Left lung (tissue), 10 donors: ENCODE results near the gene CCZ1. TPM values are rescaled to one million over a fixed set of nuclear protein-coding genes. Genes with fewer than 3 reads are reported as not detected.
"Not testable (repeated sequence)": the region's sequence is repeated elsewhere in the genome, so short reads cannot be mapped to it uniquely, and the experiment has no call there.

ENCODE experiments used
- ATAC-seq: fragments of 200-7000 bp; cut with Tn5 transposase; one replicate; pipeline ENCODE4 v1.9.1; 2020; ENCODE audit warnings: moderate library complexity
- DNase-seq, 4 donors: peaks; one replicate each; pipeline ENCODE4 v3.0.0-alpha.2; 2013 to 2020
- H3K27ac ChIP-seq, 2 donors: fragments of 200-600 bp; sonication (generic) in 1 of 2; one replicate each; pipeline versions ENCODE4 v1.5.0 to v1.8.0; 2020 to 2021
- H3K27me3 ChIP-seq, 2 donors: fragments of 200-600 bp; sonication (generic) in 1 of 2; one replicate each; pipeline versions ENCODE4 v1.5.0 to v1.8.0; 2020 to 2021
- H3K36me3 ChIP-seq, 2 donors: fragments of 200-600 bp; sonication (generic) in 1 of 2; one replicate each; pipeline versions ENCODE4 v1.5.0 to v1.8.0; 2020 to 2021
- H3K4me1 ChIP-seq, 2 donors: fragments of 200-600 bp; one replicate each; pipeline ENCODE4 v1.8.0; 2021
- H3K4me3 ChIP-seq, 2 donors: fragments of 200-600 bp; sonication (generic) in 1 of 2; one replicate each; pipeline versions ENCODE4 v1.5.0 to v1.8.0; 2020 to 2021; ENCODE audit warnings: mild to moderate bottlenecking in 1 of 2
- H3K9me3 ChIP-seq, 2 donors: fragments of 200-600 bp; sonication (generic) in 1 of 2; one replicate each; pipeline versions ENCODE4 v1.5.0 to v1.8.0; 2020 to 2021
- intact Hi-C, 2 donors: fragments of 100-400 bp; cut with DNase I; formaldehyde crosslinking; loops; one replicate each; pipeline versions ENCODE4 v1.11.2 to v1.14.2; 2022
- polyA plus RNA-seq, 6 donors: library from polyadenylated mRNA; unstranded; fragments of 120-200 nt; gene quantifications; one replicate each; pipeline ENCODE4 v1.2.1, GENCODE V29; 2013; ENCODE audit not compliant: insufficient read length in 6 of 6
- total RNA-seq, 2 donors: library from RNA; stranded (reverse); fragmentation: NEBNext Ultra II Directional; extraction: Animal tissue kit (Norgen Biotek cat#: 25700); gene quantifications; one replicate each; pipeline ENCODE4 v1.2.1, GENCODE V29; 2021
- TF ChIP-seq, protein P1 (sequence below), 2 donors: fragments of 200-600 bp; sonication (generic) in 1 of 2; IDR thresholded peaks; one replicate each; pipeline versions ENCODE4 v1.5.0 to v1.8.0; 2021; ENCODE audit warnings: antibody characterized with exemption in 2 of 2
- donor health status: DM: no; HTN: yes; CAD: no.
- donor health status: DM: no; HTN: no; CAD: no.

Gene CCZ1
- total and polyA plus RNA-seq, 8 donors, result 64.9 to 80.8 (median 69.0) TPM

DNA sequence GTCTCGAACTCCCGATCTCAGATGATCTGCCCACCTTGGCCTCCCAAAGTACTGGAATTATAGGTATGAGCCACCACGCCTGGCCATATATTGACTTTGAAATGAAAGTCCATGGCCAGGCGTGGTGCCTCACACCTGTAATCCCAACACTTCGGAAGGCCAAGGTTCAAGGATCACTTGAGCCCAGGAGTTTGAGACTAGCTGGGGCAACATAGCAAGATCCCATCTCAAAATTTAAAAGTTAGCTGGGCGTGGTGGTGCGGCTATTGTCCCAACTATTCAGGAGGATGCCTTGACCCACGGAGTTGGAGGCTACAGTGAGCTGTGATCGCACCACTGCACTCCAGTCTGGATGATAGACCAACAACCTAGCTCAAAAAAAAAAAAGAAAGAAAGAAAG, 6.0 kb upstream of the CCZ1 start:
- intact Hi-C loops, result no loop called here
- Histone ChIP-seq H3K36me3 (no peaks in the 10 kb centered on the region), H3K4me1 (no peaks in the 10 kb centered on the region), H3K27ac (no peak overlapping the region), H3K4me3 (no peak overlapping the region), H3K9me3 (no peaks in the 10 kb centered on the region), H3K27me3 (no peaks in the 10 kb centered on the region)
- ATAC-seq (no peak), DNase-seq (no peak)
- TF ChIP-seq, protein P1, sequence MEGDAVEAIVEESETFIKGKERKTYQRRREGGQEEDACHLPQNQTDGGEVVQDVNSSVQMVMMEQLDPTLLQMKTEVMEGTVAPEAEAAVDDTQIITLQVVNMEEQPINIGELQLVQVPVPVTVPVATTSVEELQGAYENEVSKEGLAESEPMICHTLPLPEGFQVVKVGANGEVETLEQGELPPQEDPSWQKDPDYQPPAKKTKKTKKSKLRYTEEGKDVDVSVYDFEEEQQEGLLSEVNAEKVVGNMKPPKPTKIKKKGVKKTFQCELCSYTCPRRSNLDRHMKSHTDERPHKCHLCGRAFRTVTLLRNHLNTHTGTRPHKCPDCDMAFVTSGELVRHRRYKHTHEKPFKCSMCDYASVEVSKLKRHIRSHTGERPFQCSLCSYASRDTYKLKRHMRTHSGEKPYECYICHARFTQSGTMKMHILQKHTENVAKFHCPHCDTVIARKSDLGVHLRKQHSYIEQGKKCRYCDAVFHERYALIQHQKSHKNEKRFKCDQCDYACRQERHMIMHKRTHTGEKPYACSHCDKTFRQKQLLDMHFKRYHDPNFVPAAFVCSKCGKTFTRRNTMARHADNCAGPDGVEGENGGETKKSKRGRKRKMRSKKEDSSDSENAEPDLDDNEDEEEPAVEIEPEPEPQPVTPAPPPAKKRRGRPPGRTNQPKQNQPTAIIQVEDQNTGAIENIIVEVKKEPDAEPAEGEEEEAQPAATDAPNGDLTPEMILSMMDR (IDR thresholded peaks at IDR 0.05), result no peak

DNA sequence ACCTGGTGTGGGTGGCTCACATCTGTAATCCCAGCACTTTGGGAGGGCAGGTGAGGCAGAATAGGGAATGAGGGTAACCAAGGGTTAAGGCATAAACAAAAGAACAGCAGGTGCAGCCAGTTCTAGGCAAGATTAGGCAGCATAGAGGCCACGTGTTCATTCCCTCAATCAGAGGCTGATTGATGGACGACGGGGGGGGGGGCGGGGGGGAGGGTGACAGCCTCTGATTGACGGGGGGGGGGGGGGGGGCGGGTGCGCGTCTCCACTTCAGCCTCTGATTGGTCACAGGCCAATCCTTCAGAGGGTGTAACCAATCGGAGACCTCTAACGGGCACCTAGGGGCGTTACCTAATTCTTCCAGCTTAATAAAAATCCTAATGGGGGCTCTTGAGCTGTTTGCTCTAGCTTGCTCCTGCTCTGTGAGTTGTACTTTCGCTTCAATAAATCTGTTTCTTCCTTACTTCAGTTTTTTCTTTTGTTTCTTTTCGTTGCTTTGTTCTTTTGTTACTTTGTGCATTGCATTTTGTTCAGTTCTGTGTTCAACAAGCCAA, 1.1 kb upstream of the CCZ1 start:
- H3K4me3 ChIP-seq, intact Hi-C loops, H3K27me3 ChIP-seq, H3K4me1 ChIP-seq, H3K9me3 ChIP-seq, H3K36me3 ChIP-seq, DNase-seq, H3K27ac ChIP-seq: not testable (repeated sequence)
- ATAC-seq, result peak; percentile 24

DNA sequence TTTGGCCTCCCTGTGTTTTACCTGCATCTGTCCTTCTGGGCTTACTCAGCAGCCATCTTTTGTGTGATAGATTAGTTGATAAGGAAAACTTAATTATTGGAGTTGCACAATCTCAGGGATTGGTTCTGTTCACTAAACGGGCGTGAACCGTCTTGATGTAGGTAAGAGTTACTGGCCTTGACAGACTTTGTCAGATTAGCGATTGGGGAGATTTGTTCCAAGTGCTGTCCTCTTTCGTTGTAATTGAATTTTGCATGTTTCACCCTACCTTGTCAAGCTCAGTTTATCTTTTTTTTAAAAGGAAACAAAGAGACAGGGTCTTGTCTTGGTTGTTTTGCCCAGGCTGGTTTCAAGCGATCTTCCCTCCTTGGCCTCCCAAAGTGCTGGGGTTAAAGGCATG, 4.5 kb downstream of the CCZ1 start:
- H3K9me3 ChIP-seq, ATAC-seq, H3K4me3 ChIP-seq, H3K27ac ChIP-seq, H3K4me1 ChIP-seq, H3K27me3 ChIP-seq, intact Hi-C loops, DNase-seq: not testable (repeated sequence)
- peaks cover 0 to 49% of the 10 kb centered on the region in 2 donors for H3K36me3 ChIP-seq

DNA sequence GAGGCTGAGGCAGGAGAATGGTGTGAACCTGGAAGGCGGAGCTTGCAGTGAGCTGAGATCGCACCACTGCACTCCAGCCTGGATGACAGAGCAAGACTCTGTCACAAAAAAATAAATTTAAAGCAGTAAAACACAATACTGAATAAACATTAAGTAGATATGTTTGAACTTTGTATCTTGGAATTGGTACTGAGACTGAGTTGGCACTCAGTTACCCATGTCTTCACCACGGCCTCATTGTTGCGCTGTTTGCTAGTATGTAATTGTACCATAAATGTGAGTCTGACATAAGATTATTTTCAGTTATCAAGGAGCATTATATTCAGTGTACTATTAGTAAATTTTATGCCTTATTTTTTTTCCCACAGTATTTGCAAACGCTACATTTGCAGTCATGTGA, 6.2 kb downstream of the CCZ1 start:
- H3K27me3 ChIP-seq, DNase-seq, H3K4me3 ChIP-seq, H3K4me1 ChIP-seq, H3K27ac ChIP-seq, intact Hi-C loops, ATAC-seq, H3K9me3 ChIP-seq: not testable (repeated sequence)
- peaks cover 0 to 54% of the 10 kb centered on the region in 2 donors for H3K36me3 ChIP-seq

DNA sequence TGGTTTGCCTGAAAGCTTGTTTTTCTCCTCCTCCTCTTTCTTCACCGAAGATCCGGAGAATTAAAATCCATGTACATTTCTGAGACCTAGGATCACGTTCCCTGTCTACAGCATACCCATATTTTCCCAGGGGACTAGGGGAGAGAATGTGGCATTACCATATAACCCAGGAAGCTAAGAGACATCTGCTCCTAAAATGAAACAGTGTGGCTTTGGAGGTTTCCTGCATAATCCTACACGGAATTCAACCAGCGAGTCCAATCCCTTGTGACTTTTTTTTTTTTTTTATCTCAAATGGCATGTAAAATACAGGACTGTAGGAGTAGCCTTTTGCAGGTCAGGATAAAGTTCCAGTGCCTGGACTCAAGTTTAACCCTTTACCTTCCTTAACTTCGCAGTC, 10.3 kb downstream of the CCZ1 start:
- H3K4me3 ChIP-seq, H3K27ac ChIP-seq, ATAC-seq, DNase-seq, H3K27me3 ChIP-seq, intact Hi-C loops, H3K4me1 ChIP-seq, H3K9me3 ChIP-seq: not testable (repeated sequence)
- peaks cover 0 to 60% of the 10 kb centered on the region in 2 donors for H3K36me3 ChIP-seq

DNA sequence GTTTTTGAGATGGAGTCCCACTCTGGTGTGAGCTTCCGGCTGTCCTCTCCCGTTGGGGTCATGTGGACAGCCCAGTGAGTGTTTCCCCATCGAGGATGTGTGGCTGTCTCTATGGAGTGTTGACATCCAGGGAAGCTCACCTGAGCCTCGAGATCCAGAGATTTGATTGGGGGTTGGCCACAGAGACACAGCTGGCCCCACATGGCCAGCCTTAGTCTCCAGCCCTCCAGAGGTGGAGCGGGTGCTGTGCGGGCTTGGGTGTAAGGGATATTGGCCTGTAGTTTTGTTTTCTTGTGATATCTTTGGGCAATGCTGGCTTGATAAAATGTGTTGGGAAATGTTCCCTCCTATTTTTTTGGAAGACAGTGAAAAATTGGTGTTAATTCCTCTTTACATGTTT, 18.0 kb downstream of the CCZ1 start:
- H3K9me3 ChIP-seq, H3K4me3 ChIP-seq, DNase-seq, H3K27ac ChIP-seq, ATAC-seq, intact Hi-C loops, H3K27me3 ChIP-seq, H3K4me1 ChIP-seq: not testable (repeated sequence)
- H3K36me3 ChIP-seq, result peaks cover 0 to 22% of the 10 kb centered on the region in 2 donors

DNA sequence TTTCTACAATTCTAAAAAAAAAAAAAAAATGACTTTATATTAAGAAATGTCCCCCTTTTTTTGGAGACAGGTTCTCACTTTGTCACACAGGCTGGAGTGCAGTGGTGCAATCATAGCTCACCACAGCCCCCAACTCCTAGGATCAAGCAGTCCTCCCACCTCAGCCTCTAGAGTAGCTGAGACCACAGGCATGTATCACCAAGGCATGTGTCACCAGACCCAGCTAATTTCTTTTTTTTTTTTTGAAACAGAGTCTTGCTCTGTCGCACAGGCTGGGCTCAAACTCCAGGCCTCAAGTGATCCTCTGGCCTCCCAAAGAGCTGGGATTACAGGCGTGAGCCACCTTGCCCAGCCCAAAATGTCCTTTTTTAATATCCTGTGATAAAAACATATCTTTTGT, 25.6 kb downstream of the CCZ1 start:
- DNase-seq, H3K4me3 ChIP-seq, H3K4me1 ChIP-seq, H3K9me3 ChIP-seq, H3K36me3 ChIP-seq, H3K27me3 ChIP-seq, H3K27ac ChIP-seq, intact Hi-C loops, ATAC-seq: not testable (repeated sequence)

DNA sequence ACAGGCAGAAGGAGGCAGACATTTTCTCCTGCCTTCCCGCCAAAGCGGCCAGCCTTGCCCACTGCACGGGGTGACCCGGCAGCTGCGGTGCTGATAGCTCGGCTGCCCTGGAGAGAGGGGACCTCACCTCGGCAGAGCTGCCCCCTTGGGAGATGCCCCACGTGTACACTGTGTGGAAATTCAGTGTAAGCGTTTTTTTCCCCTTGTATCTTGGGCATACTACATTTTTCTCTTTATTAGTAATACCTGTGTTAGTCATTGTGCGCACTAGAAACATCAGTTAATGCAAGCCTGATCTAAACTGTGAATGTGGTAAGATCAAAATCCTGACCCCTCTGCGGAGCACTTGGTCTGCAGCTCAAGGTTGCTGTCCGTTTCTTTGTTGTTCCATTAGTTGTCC, 26.1 kb downstream of the CCZ1 start:
- ATAC-seq, DNase-seq, H3K27ac ChIP-seq, H3K4me3 ChIP-seq, H3K9me3 ChIP-seq, intact Hi-C loops, H3K36me3 ChIP-seq, H3K4me1 ChIP-seq, H3K27me3 ChIP-seq: not testable (repeated sequence)

DNA sequence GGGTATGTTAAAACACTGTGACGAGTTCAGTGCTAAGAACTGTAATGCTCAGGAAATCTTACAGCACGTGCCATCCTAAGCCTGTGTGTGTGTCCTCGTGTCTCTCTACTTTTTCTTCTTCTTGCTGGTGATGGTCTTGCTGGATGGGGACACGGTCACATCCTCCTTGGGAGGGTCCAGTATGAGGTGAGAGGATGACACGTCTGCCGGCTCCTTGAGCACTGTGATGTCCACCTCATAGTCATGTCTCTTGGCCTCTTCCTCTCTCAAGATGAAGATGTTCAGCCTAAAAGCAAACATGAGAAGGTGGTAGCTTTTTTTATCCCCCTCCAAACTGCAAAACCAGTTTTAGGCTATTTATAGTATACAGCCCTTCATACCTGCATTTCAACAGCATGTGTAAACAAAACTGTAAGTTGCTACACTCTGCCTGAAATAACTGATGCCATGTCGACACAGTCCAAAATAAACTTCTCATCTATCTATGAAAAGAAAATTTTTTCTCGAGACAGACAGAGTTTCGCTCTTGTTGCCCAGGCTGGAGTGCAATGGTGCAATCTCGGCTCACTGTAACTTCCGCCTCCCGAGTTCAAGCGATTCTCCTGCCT, 27.8 kb downstream of the CCZ1 start:
- H3K9me3 ChIP-seq, H3K27ac ChIP-seq, H3K36me3 ChIP-seq, H3K27me3 ChIP-seq, intact Hi-C loops, H3K4me3 ChIP-seq, H3K4me1 ChIP-seq, DNase-seq: not testable (repeated sequence)
- peak; percentile 89 for ATAC-seq

DNA sequence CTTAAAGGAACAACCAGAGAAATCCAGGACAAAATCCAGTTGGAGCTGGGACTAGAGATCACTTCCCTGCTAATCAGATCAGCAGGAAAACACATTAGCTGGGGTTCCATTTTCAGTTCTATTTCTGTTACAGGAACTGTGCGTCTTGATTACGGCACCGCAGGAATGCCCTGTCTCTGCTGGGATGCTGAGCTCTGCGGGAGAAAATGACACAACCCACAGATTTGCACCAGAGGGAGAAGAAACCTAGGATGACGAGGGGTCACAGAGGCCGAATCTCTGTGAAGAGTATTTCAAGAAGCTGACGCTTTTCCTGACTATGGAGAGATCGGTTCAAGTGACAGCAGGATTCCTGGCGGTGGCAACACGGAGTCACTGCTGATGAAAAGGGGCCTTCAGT, 31.8 kb downstream of the CCZ1 start:
- DNase-seq, H3K9me3 ChIP-seq, ATAC-seq, H3K4me1 ChIP-seq, H3K4me3 ChIP-seq, H3K27ac ChIP-seq, H3K36me3 ChIP-seq, intact Hi-C loops, H3K27me3 ChIP-seq: not testable (repeated sequence)

DNA sequence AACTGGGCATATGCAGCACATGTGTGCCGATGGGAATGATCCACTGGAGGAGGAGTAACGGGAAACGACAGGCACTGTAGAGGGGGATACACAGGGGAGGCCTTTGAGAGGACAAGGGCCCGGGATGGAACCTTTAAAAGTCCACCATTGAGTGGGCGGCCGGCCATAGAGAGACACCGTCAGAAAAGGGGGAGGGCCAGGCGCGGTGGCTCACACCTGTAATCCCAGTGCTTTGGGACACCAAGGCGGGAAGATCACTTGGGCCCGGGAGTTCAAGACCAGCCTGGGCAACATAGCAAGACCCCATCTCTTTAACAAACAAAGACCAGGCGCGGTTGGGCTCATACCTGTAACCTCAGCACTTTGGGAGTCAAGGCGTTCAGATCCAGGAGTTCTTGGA, 32.7 kb downstream of the CCZ1 start:
- H3K36me3 ChIP-seq, H3K4me3 ChIP-seq, H3K27ac ChIP-seq, H3K27me3 ChIP-seq, H3K9me3 ChIP-seq, ATAC-seq, intact Hi-C loops, H3K4me1 ChIP-seq: not testable (repeated sequence)
- peak in 1 of 4 donors; percentile 62 for DNase-seq

DNA sequence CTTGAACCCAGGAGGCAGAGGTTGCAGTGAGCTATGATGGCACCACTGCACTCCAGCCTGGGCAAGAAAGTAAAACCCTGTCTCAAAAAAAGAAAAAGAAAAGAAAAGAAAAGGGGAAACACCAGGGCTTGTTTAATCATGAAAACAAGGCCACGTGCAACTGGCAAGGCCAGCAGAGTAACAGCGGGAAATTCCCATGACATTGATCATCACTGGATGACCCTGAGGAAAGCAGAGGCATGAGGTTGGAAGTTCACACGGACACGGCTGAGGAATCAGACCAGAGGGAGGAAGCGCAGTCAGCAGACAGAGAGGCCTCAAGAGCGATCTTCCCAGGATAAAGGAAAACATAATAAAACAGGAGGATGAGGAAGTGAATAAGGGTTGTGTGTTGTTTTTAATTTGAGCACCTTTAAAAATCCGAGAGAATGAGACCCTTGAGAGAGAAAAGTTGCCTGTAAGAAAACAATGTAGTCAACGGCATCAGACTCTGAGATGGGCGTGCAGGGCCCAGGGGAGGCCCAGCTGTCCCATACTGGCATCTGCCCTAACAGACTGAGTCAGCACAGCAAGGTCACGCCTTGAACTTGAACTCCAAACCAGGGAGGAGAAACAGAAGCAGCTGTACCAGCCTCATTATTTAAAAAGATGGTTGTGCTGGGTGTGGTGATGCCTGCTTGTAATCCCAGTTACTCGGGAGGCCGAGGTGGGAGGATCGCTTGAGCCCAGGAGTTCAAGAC, 33.5 kb downstream of the CCZ1 start:
- intact Hi-C loops, H3K36me3 ChIP-seq, H3K9me3 ChIP-seq, H3K27me3 ChIP-seq, DNase-seq, H3K27ac ChIP-seq, H3K4me1 ChIP-seq, H3K4me3 ChIP-seq: not testable (repeated sequence)
- ATAC-seq, result peak; percentile 29
